H9 (cell line): ENCODE measurements around the gene ARHGEF17. TPM values are rescaled to one million over a fixed set of nuclear protein-coding genes. Genes with fewer than 3 reads are reported as not detected.

Experiments
- DNase-seq: peaks from one replicate; pipeline ENCODE4 v3.0.0-alpha.2; 2017
- H2AFZ ChIP-seq: one replicate; pipeline ENCODE4 v1.6.1; 2013; ENCODE audit warnings: mild to moderate bottlenecking, low read length, control low read depth, moderate library complexity
- H2AK5ac ChIP-seq: 2 replicates; pipeline ENCODE4 v1.6.1; 2013; ENCODE audit warnings: low read length, control low read depth, mixed read lengths; ENCODE audit not compliant: insufficient read length
- H2BK120ac ChIP-seq: one replicate; pipeline ENCODE4 v1.6.1; 2013; ENCODE audit warnings: low read depth, mild to moderate bottlenecking, low read length, control low read depth, inconsistent platforms; ENCODE audit not compliant: poor library complexity, severe bottlenecking
- H2BK12ac ChIP-seq: 2 replicates; pipeline ENCODE4 v1.6.1; 2013; ENCODE audit warnings: low read length, control low read depth, mixed read lengths, low read depth; ENCODE audit not compliant: insufficient read length
- H2BK15ac ChIP-seq: 2 replicates; pipeline ENCODE4 v1.6.1; 2013; ENCODE audit warnings: low read depth, low read length, control low read depth
- H2BK20ac ChIP-seq: one replicate; pipeline ENCODE4 v1.6.1; 2013; ENCODE audit warnings: low read depth, mild to moderate bottlenecking, low read length, control low read depth, inconsistent platforms; ENCODE audit not compliant: poor library complexity, severe bottlenecking
- H2BK5ac ChIP-seq: 2 replicates; pipeline ENCODE4 v1.6.1; 2013; ENCODE audit warnings: low read length, control low read depth, mixed read lengths; ENCODE audit not compliant: insufficient read length
- H3K14ac ChIP-seq: 2 replicates; pipeline ENCODE4 v1.6.1; 2013; ENCODE audit warnings: low read length, control low read depth; ENCODE audit not compliant: insufficient read depth
- H3K18ac ChIP-seq: 2 replicates; pipeline ENCODE4 v1.6.1; 2013; ENCODE audit warnings: low read depth, mild to moderate bottlenecking, mixed read lengths, low read length, control low read depth; ENCODE audit not compliant: insufficient read length
- H3K23ac ChIP-seq: 2 replicates; pipeline ENCODE4 v1.6.1; 2013; ENCODE audit warnings: low read length, control low read depth, mixed read lengths, low read depth; ENCODE audit not compliant: insufficient read length
- H3K23me2 ChIP-seq: 2 replicates; pipeline ENCODE4 v1.6.1; 2013; ENCODE audit warnings: low read depth, mild to moderate bottlenecking, mixed read lengths, low read length, control low read depth; ENCODE audit not compliant: insufficient read length, poor library complexity, severe bottlenecking
- H3K27ac ChIP-seq: 2 replicates; pipeline ENCODE4 v1.5.1; 2013; ENCODE audit warnings: low read length, control low read depth, mixed read lengths, low read depth; ENCODE audit not compliant: insufficient read length
- H3K27me3 ChIP-seq: 2 replicates; pipeline ENCODE4 v1.6.1; 2013; ENCODE audit warnings: low read length, control low read depth, inconsistent platforms; ENCODE audit not compliant: insufficient read depth
- H3K4ac ChIP-seq: 2 replicates; pipeline ENCODE4 v1.6.1; 2013; ENCODE audit warnings: low read depth, mild to moderate bottlenecking, control low read depth, inconsistent platforms, low read length, moderate library complexity
- H3K4me1 ChIP-seq: 2 replicates; pipeline ENCODE4 v1.6.1; 2013; ENCODE audit warnings: low read length, control low read depth, inconsistent platforms; ENCODE audit not compliant: insufficient read depth
- H3K4me2 ChIP-seq: 2 replicates; pipeline ENCODE4 v1.6.1; 2013; ENCODE audit warnings: low read length, control low read depth, mixed read lengths; ENCODE audit not compliant: insufficient read length, insufficient read depth
- H3K56ac ChIP-seq: 2 replicates; pipeline ENCODE4 v1.6.1; 2013; ENCODE audit warnings: low read depth, mild to moderate bottlenecking, mixed read lengths, low read length, control low read depth; ENCODE audit not compliant: insufficient read length
- H3K79me1 ChIP-seq: 2 replicates; pipeline ENCODE4 v1.6.1; 2013; ENCODE audit warnings: low read depth, mild to moderate bottlenecking, moderate library complexity, low read length, control low read depth, inconsistent platforms; ENCODE audit not compliant: insufficient read depth, poor library complexity, severe bottlenecking
- H3K79me2 ChIP-seq: 2 replicates; pipeline ENCODE4 v1.6.1; 2013; ENCODE audit warnings: low read length, control low read depth, inconsistent platforms; ENCODE audit not compliant: insufficient read depth
- H3K9ac ChIP-seq: 2 replicates; pipeline ENCODE4 v1.6.1; 2013; ENCODE audit warnings: low read length, control low read depth, mixed read lengths; ENCODE audit not compliant: insufficient read length; ENCODE audit errors: extremely low read depth
- H3K9me3 ChIP-seq: one replicate; pipeline ENCODE4 v1.6.1; 2013; ENCODE audit warnings: low read depth, low read length, inconsistent platforms; ENCODE audit not compliant: control insufficient read depth
- H3T11ph ChIP-seq: one replicate; pipeline ENCODE4 v1.6.1; 2013; ENCODE audit warnings: mild to moderate bottlenecking, low read length, control low read depth, inconsistent platforms
- H4K20me1 ChIP-seq: one replicate; pipeline ENCODE4 v1.6.1; 2013; ENCODE audit not compliant: control insufficient read depth, insufficient read length, insufficient read depth
- H4K5ac ChIP-seq: 2 replicates; pipeline ENCODE4 v1.6.1; 2013; ENCODE audit warnings: low read depth, mild to moderate bottlenecking, mixed read lengths, low read length, control low read depth; ENCODE audit not compliant: insufficient read length
- H4K8ac ChIP-seq: replicated peaks from 2 replicates; pipeline ENCODE4 v1.6.1; 2013; ENCODE audit warnings: low read length, control low read depth, mixed read lengths, low read depth; ENCODE audit not compliant: insufficient read length
- H4K91ac ChIP-seq: 2 replicates; pipeline ENCODE4 v1.6.1; 2013; ENCODE audit warnings: low read depth, mild to moderate bottlenecking, moderate library complexity, mixed read lengths, low read length, control low read depth; ENCODE audit not compliant: insufficient read length
- H3K27ac Mint-ChIP-seq, 3 experiments: 2 replicates in 2 of 3; 3 replicates in 1 of 3; pipeline ENCODE4 v1.8.0; 2020 to 2021; ENCODE audit warnings: mixed read lengths in 3 of 3, mild to moderate bottlenecking in 1 of 3, moderate library complexity in 1 of 3
- H3K27me3 Mint-ChIP-seq: 2 replicates; pipeline ENCODE4 v1.8.0; 2021; ENCODE audit warnings: low read depth, mild to moderate bottlenecking, moderate library complexity, mixed read lengths
- H3K36me3 Mint-ChIP-seq, 3 experiments: 2 replicates in 2 of 3; 3 replicates in 1 of 3; pipeline ENCODE4 v1.8.0; 2020 to 2021; ENCODE audit warnings: low read depth in 3 of 3, mixed read lengths in 3 of 3; ENCODE audit not compliant: insufficient read depth in 1 of 3
- H3K4me1 Mint-ChIP-seq, 2 experiments: 2 replicates each; pipeline ENCODE4 v1.8.0; 2020; ENCODE audit warnings: mixed read lengths in 2 of 2
- H3K4me3 Mint-ChIP-seq, 2 experiments: 2 replicates in 1 of 2; 3 replicates in 1 of 2; pipeline ENCODE4 v1.8.0; 2020 to 2021; ENCODE audit warnings: mild to moderate bottlenecking in 2 of 2, mixed read lengths in 2 of 2, moderate library complexity in 1 of 2
- H3K9me3 Mint-ChIP-seq, 2 experiments: 2 replicates in 1 of 2; 3 replicates in 1 of 2; pipeline ENCODE4 v1.8.0; 2020; ENCODE audit warnings: mild to moderate bottlenecking in 2 of 2, mixed read lengths in 2 of 2, moderate library complexity in 1 of 2
- WGBS: extraction: QIAGEN DNeasy Blood & Tissue Kit; methylation state at CpG from one replicate; pipeline ENCODE4 v1.1.7; 2013; ENCODE audit warnings: missing lambda C conversion rate, low lambda C conversion rate, mixed read lengths; ENCODE audit not compliant: insufficient read length; ENCODE audit errors: extremely low coverage; 5-methylcytosine and 5-hydroxymethylcytosine counted together
- total RNA-seq: library from RNA; stranded (reverse); gene quantifications from 2 replicates; pipeline ENCODE4 v1.2.1, GENCODE V29; 2021
- TF ChIP-seq, protein P1 (sequence below): fragments of 200-600 bp; sonication (generic); conservative IDR thresholded peaks from 3 replicates; pipeline ENCODE4 v1.8.0; 2021; ENCODE audit warnings: antibody characterized with exemption, mild to moderate bottlenecking

Gene ARHGEF17
- total RNA-seq, 1 experiment from 2014 or later: 7.4 TPM

DNA sequence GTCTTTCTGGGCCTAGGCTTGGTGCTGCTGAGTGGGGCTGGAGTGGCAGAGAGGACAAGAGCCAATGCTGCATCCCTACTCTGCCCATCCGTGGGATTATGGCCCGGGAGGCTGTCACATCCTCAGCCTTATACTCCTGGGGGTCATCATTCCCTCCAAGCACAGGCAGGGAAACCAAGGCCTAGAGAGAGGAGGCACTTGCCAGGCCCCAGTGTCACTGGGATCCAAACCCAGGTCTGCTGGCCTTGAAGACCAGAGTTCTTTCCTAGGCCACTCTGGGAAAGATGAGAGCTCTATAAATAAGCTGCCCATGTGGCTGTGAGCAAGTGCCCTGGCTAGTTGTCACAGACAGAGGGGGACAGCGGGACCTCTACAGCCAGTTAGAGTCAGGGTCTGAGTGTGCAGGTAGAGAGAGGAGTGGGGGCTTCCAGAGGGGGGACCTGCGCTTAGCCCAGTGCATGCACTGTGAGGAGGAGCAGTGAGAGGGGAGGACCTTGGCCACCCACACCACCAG, 72.9 kb downstream of the ARHGEF17 start:
- TF ChIP-seq, protein P1, sequence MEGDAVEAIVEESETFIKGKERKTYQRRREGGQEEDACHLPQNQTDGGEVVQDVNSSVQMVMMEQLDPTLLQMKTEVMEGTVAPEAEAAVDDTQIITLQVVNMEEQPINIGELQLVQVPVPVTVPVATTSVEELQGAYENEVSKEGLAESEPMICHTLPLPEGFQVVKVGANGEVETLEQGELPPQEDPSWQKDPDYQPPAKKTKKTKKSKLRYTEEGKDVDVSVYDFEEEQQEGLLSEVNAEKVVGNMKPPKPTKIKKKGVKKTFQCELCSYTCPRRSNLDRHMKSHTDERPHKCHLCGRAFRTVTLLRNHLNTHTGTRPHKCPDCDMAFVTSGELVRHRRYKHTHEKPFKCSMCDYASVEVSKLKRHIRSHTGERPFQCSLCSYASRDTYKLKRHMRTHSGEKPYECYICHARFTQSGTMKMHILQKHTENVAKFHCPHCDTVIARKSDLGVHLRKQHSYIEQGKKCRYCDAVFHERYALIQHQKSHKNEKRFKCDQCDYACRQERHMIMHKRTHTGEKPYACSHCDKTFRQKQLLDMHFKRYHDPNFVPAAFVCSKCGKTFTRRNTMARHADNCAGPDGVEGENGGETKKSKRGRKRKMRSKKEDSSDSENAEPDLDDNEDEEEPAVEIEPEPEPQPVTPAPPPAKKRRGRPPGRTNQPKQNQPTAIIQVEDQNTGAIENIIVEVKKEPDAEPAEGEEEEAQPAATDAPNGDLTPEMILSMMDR: no peak
- Histone ChIP-seq H3K79me2 (no peaks in the 10 kb centered on the region; the same call in 1 of the 2 replicates), H3K9me3 (no peaks in the 10 kb centered on the region), H3K79me1 (no peaks in the 10 kb centered on the region), H3K4ac (no peak overlapping the region), H3K9ac (no peak overlapping the region), H2BK5ac (no peak overlapping the region), H4K5ac (no peak overlapping the region), H4K8ac (no peak overlapping the region), H3K4me2 (no peak overlapping the region), H2BK120ac (no peak overlapping the region), H2BK12ac (no peak overlapping the region), H3K23me2 (peaks cover 6% of the 10 kb centered on the region), H3K27ac (no peak overlapping the region), H2AK5ac (no peak overlapping the region), H3K18ac (no peak overlapping the region), H2BK20ac (no peak overlapping the region), H3K56ac (no peak overlapping the region), H2BK15ac (no peak overlapping the region), H4K20me1 (no peaks in the 10 kb centered on the region), H4K91ac (no peak overlapping the region), H3K27me3 (no peaks in the 10 kb centered on the region; the same call in 1 of the 2 replicates), H3K23ac (no peak overlapping the region), H3K14ac (no peak overlapping the region; the same call in 1 of the 2 replicates), H3T11ph (no peak overlapping the region), H3K4me1 (no peaks in the 10 kb centered on the region), H2AFZ (no peak overlapping the region)
- no CpG with 5 or more reads among the region's 4 CpGs for WGBS
- Mint-ChIP-seq H3K4me3 (no peak overlapping the region), H3K9me3 (no peaks in the 10 kb centered on the region), H3K27me3 (peaks cover 13% of the 10 kb centered on the region), H3K4me1 (peaks cover 26 to 34% of the 10 kb centered on the region in 2 experiments), H3K36me3 (no peaks in the 10 kb centered on the region; a peak in 1 of 7 replicates), H3K27ac (no peak overlapping the region; a peak in 1 of 7 replicates)
- no peak for DNase-seq
